H1 (cell line): ENCODE data around the gene BCL2L11. TPM values are rescaled to one million over a fixed set of nuclear protein-coding genes. Genes with fewer than 3 reads are reported as not detected.

Experiments
- CTCF ChIA-PET: fragments of 300-600 bp; sonication (Branson Sonifier 250); formaldehyde crosslinking; loops from one replicate; lab custom pipeline; 2021; ENCODE audit not compliant: partially characterized antibody; lab: Charles Lee
- POLR2A ChIA-PET: fragments of 300-600 bp; sonication (Branson Sonifier 250); formaldehyde crosslinking; loops from one replicate; lab custom pipeline; 2021; ENCODE audit warnings: inconsistent platforms; ENCODE audit not compliant: partially characterized antibody; lab: Charles Lee
- DNase-seq, 2 experiments: peaks; one replicate each; pipeline versions ENCODE4 v3.0.0 to v3.0.0-alpha.2; 2010 to 2022; ENCODE audit warnings: low spot score in 2 of 2, low read depth in 1 of 2, mixed read lengths in 1 of 2
- FAIRE-seq: peaks from 2 replicates; lab custom pipeline; 2011; peaks lifted over from hg19 to GRCh38; lab: Jason Lieb, UNC
- H2AFZ ChIP-seq: 2 replicates; pipeline ENCODE4 v1.8.1; 2012; ENCODE audit warnings: low read length, inconsistent platforms
- H2AK5ac ChIP-seq: 2 replicates; pipeline ENCODE4 v1.6.1; 2013; ENCODE audit warnings: low read depth, low read length
- H2BK120ac ChIP-seq: replicated peaks from 2 replicates; pipeline ENCODE3; 2013; ENCODE audit warnings: low read depth, low read length, inconsistent platforms
- H2BK12ac ChIP-seq: 2 replicates; pipeline ENCODE4 v1.6.1; 2013; ENCODE audit warnings: low read depth, low read length
- H2BK15ac ChIP-seq: 2 replicates; pipeline ENCODE4 v1.6.1; 2013; ENCODE audit warnings: low read length
- H2BK20ac ChIP-seq: 2 replicates; pipeline ENCODE4 v1.6.1; 2013; ENCODE audit warnings: low read length
- H2BK5ac ChIP-seq: 2 replicates; pipeline ENCODE4 v1.6.1; 2013; ENCODE audit warnings: low read depth, low read length
- H3K14ac ChIP-seq: 2 replicates; pipeline ENCODE4 v1.6.1; 2013; ENCODE audit warnings: inconsistent platforms; ENCODE audit not compliant: insufficient read length
- H3K18ac ChIP-seq: 2 replicates; pipeline ENCODE4 v1.6.1; 2013; ENCODE audit warnings: low read length; ENCODE audit errors: extremely low read depth
- H3K23ac ChIP-seq: 2 replicates; pipeline ENCODE4 v1.6.1; 2013; ENCODE audit warnings: inconsistent platforms; ENCODE audit not compliant: insufficient read length
- H3K23me2 ChIP-seq: 2 replicates; pipeline ENCODE4 v1.6.1; 2013; ENCODE audit warnings: low read depth, low read length
- H3K27ac ChIP-seq: 2 replicates; pipeline ENCODE4 v1.6.1; 2011; ENCODE audit warnings: low read depth, low read length, inconsistent platforms
- H3K27me3 ChIP-seq, 4 experiments: replicated peaks in 1 of 4; 1 replicate in 1 of 4; 2 replicates in 3 of 4; pipeline versions ENCODE4 v1.6.1 to v1.8.1; 2011 to 2013; ENCODE audit warnings: low read length in 3 of 4, mild to moderate bottlenecking in 3 of 4, inconsistent platforms in 2 of 4, mixed read lengths in 2 of 4, moderate library complexity in 1 of 4; ENCODE audit not compliant: control insufficient read depth in 3 of 4, insufficient read depth in 3 of 4; ENCODE audit errors: extremely low read depth in 1 of 4
- H3K36me3 ChIP-seq, 4 experiments: 2 replicates each; pipeline versions ENCODE4 v1.6.1 to v1.8.1; 2011 to 2013; ENCODE audit warnings: mild to moderate bottlenecking in 4 of 4, low read length in 3 of 4, moderate library complexity in 2 of 4, control low read depth in 1 of 4, inconsistent platforms in 1 of 4; ENCODE audit not compliant: insufficient read depth in 4 of 4, control insufficient read depth in 2 of 4
- H3K4ac ChIP-seq: replicated peaks from 2 replicates; pipeline ENCODE3; 2013; ENCODE audit warnings: low read length, low read depth, mixed read lengths, inconsistent platforms; ENCODE audit not compliant: insufficient read length
- H3K4me1 ChIP-seq, 4 experiments: replicated peaks in 1 of 4; 1 replicate in 1 of 4; 2 replicates in 3 of 4; pipeline versions ENCODE4 v1.6.1 to v1.8.1; 2011 to 2013; ENCODE audit warnings: low read length in 3 of 4, inconsistent platforms in 2 of 4, mixed read lengths in 1 of 4; ENCODE audit not compliant: insufficient read depth in 4 of 4, control insufficient read depth in 3 of 4
- H3K4me2 ChIP-seq, 2 experiments: 2 replicates each; pipeline versions ENCODE4 v1.6.1 to v1.8.1; 2011 to 2013; ENCODE audit warnings: low read depth in 2 of 2, low read length in 2 of 2, control low read depth in 1 of 2, inconsistent platforms in 1 of 2, mild to moderate bottlenecking in 1 of 2; ENCODE audit not compliant: insufficient read depth in 1 of 2
- H3K4me3 ChIP-seq, 4 experiments: fragments of 200-600, 300-600 bp in 1 of 4; sonication (generic), shearing (Covaris generic), sonication (Bioruptor Twin) in 1 of 4; 2 replicates each; pipeline versions ENCODE4 v1.5.1 to v1.8.1; 2011 to 2016; ENCODE audit warnings: low read length in 4 of 4, low read depth in 3 of 4, control low read depth in 2 of 4, inconsistent platforms in 2 of 4, mild to moderate bottlenecking in 2 of 4, mixed read lengths in 1 of 4, moderate library complexity in 1 of 4; ENCODE audit not compliant: insufficient read depth in 2 of 4; ENCODE audit errors: extremely low read depth in 1 of 4
- H3K56ac ChIP-seq: replicated peaks from 2 replicates; pipeline ENCODE3; 2013; ENCODE audit warnings: low read depth, mild to moderate bottlenecking, mixed read lengths, low read length, inconsistent platforms; ENCODE audit not compliant: insufficient read length
- H3K79me1 ChIP-seq: 2 replicates; pipeline ENCODE4 v1.6.1; 2013; ENCODE audit warnings: low read depth, low read length, control low read depth
- H3K79me2 ChIP-seq, 2 experiments: 2 replicates each; pipeline versions ENCODE4 v1.6.1 to v1.8.1; 2012 to 2013; ENCODE audit warnings: low read length in 2 of 2, mild to moderate bottlenecking in 2 of 2, inconsistent platforms in 1 of 2; ENCODE audit not compliant: insufficient read depth in 2 of 2, control insufficient read depth in 1 of 2
- H3K9ac ChIP-seq, 4 experiments: replicated peaks in 1 of 4; 1 replicate in 1 of 4; 2 replicates in 3 of 4; pipeline versions ENCODE4 v1.6.1 to v1.8.1; 2011 to 2013; ENCODE audit warnings: low read depth in 3 of 4, low read length in 3 of 4, control low read depth in 2 of 4, mild to moderate bottlenecking in 2 of 4, moderate library complexity in 2 of 4, inconsistent platforms in 1 of 4; ENCODE audit errors: extremely low read depth in 1 of 4
- H3K9me3 ChIP-seq, 2 experiments: 2 replicates each; pipeline versions ENCODE4 v1.6.1 to v1.8.1; 2012 to 2013; ENCODE audit warnings: mild to moderate bottlenecking in 2 of 2, moderate library complexity in 2 of 2, control low read depth in 1 of 2, inconsistent platforms in 1 of 2, low read depth in 1 of 2, low read length in 1 of 2, mixed read lengths in 1 of 2; ENCODE audit not compliant: insufficient read depth in 2 of 2
- H4K20me1 ChIP-seq, 2 experiments: replicated peaks in 1 of 2; 2 replicates each; pipeline versions ENCODE3 to v1.8.1; 2011 to 2013; ENCODE audit warnings: inconsistent platforms in 2 of 2, low read length in 2 of 2, mild to moderate bottlenecking in 1 of 2; ENCODE audit not compliant: insufficient read depth in 2 of 2, control insufficient read depth in 1 of 2
- H4K5ac ChIP-seq: 2 replicates; pipeline ENCODE4 v1.6.1; 2013; ENCODE audit warnings: low read length, low read depth, mixed read lengths, inconsistent platforms; ENCODE audit not compliant: insufficient read length
- H4K8ac ChIP-seq: 2 replicates; pipeline ENCODE4 v1.8.0; 2013; ENCODE audit warnings: mild to moderate bottlenecking, moderate library complexity, low read length, inconsistent platforms; ENCODE audit not compliant: insufficient read depth; ENCODE audit errors: extremely low read depth
- H4K91ac ChIP-seq: replicated peaks from 2 replicates; pipeline ENCODE3; 2013; ENCODE audit warnings: low read length, mixed read lengths, inconsistent platforms; ENCODE audit not compliant: insufficient read length
- ATF3 ChIP-seq: IDR thresholded peaks from 2 replicates; pipeline ENCODE4 v1.6.1; 2011; ENCODE audit warnings: low read depth, mild to moderate bottlenecking, low read length; ENCODE audit not compliant: insufficient read depth
- BACH1 ChIP-seq: IDR thresholded peaks from 2 replicates; pipeline ENCODE4 v1.6.1; 2012; ENCODE audit warnings: low read length, improper control_type of control experiment
- BRCA1 ChIP-seq: IDR thresholded peaks from 2 replicates; pipeline ENCODE4 v1.6.1; 2012; ENCODE audit warnings: low read depth, low read length, improper control_type of control experiment
- CREB1 ChIP-seq: IDR thresholded peaks from 2 replicates; pipeline ENCODE4 v1.6.1; 2012; ENCODE audit warnings: inconsistent platforms
- CTCF ChIP-seq, 3 experiments: IDR thresholded peaks; 1 replicate in 2 of 3; 2 replicates in 1 of 3; pipeline versions ENCODE4 v1.5.1 to v1.6.1; 2011; ENCODE audit warnings: low read length in 3 of 3, mild to moderate bottlenecking in 3 of 3, inconsistent platforms in 2 of 3, low read depth in 1 of 3, moderate library complexity in 1 of 3; ENCODE audit not compliant: insufficient read depth in 1 of 3; ENCODE audit errors: control extremely low read depth in 1 of 3
- RBBP5 ChIP-seq: IDR thresholded peaks from 2 replicates; pipeline ENCODE4 v1.7.1; 2012; ENCODE audit warnings: low read depth, mild to moderate bottlenecking, inconsistent platforms, low read length, moderate library complexity, borderline replicate concordance
- RFX5 ChIP-seq: IDR thresholded peaks from 2 replicates; pipeline ENCODE4 v1.6.1; 2011; ENCODE audit warnings: low read depth, low read length, improper control_type of control experiment, borderline replicate concordance
- SIRT6 ChIP-seq: IDR thresholded peaks from one replicate; pipeline ENCODE4 v1.7.1; 2012; ENCODE audit warnings: low read length, inconsistent platforms
- ZNF274 ChIP-seq: IDR thresholded peaks from 2 replicates; pipeline ENCODE4 v1.7.0; 2012; ENCODE audit warnings: low read length, borderline replicate concordance; ENCODE audit errors: extremely low read depth
- WGBS, 2 experiments: shearing (Covaris generic) in 1 of 2; methylation state at CpG; one replicate each; pipeline versions ENCODE4 v1.1.6 to v1.1.7; 2013 to 2015; ENCODE audit warnings: low lambda C conversion rate in 2 of 2, mixed read lengths in 2 of 2, inconsistent platforms in 1 of 2, low coverage in 1 of 2, missing lambda C conversion rate in 1 of 2; ENCODE audit not compliant: insufficient replicate concordance in 2 of 2, insufficient coverage in 1 of 2, insufficient read length in 1 of 2; ENCODE audit errors: extremely low coverage in 1 of 2, missing lambda C conversion rate in 1 of 2; 5-methylcytosine and 5-hydroxymethylcytosine counted together
- polyA plus RNA-seq, 7 experiments: library from polyadenylated mRNA; depleted of rRNA in 3 of 7; stranded (reverse) in 5 of 7; unstranded in 2 of 7; fragments of >200 nt in 5 of 7; fragments of 200-250 nt in 2 of 7; gene quantifications; 1 replicate in 5 of 7; 2 replicates in 1 of 7; 4 replicates in 1 of 7; pipeline versions ENCODE4 v1.2.1 to v1.2.3, GENCODE V29; 2011 to 2013; ENCODE audit warnings: missing spikeins in 2 of 7, mixed read lengths in 2 of 7
- total RNA-seq: library from RNA; stranded (reverse); fragmentation: NEBNext Ultra II Directional; extraction: Animal tissue kit (Norgen Biotek cat#: 25700); gene quantifications from 2 replicates; pipeline ENCODE4 v1.2.1, GENCODE V29; 2021

Gene BCL2L11
- total and polyA plus RNA-seq, 2 of the 8 experiments (the other 6 are each of a cell fraction or from before 2014, with no cell fraction given), result 7.5 to 22.9 TPM

GRCh38 chr2:111145103-111145760, 24.5 kb downstream of the BCL2L11 start:
- Histone ChIP-seq H4K8ac (no peak overlapping the region), H3K79me2 (peaks cover 0 to 32% of the 10 kb centered on the region in 2 experiments; a peak in 3 of 4 replicates), H2BK120ac (no peak overlapping the region), H4K5ac (no peak overlapping the region), H2AFZ (no peak overlapping the region), H2BK12ac (no peak overlapping the region), H3K79me1 (peaks cover 3% of the 10 kb centered on the region; the same call in 1 of the 2 replicates), H2BK20ac (no peak overlapping the region), H3K36me3 (peaks cover 0 to 21% (median 5%) of the 10 kb centered on the region in 4 experiments; a peak in 3 of 8 replicates), H3K23ac (no peak overlapping the region), H2AK5ac (no peak overlapping the region), H3K27me3 (no peaks in the 10 kb centered on the region; a peak in 1 of 7 replicates), H3K27ac (no peak overlapping the region), H3K9ac (no peak overlapping the region), H4K20me1 (peaks cover 6 to 16% of the 10 kb centered on the region in 2 experiments), H3K4ac (no peak overlapping the region), H3K23me2 (no peaks in the 10 kb centered on the region), H3K14ac (no peak overlapping the region), H3K18ac (no peak overlapping the region), H3K4me3 (no peak overlapping the region), H3K4me1 (0 out of 7 replicates have a peak, but pooled peaks cover 0 to 3% (median 0%) of the 10 kb centered on the region in 4 experiments), H3K9me3 (no peaks in the 10 kb centered on the region), H3K4me2 (no peak overlapping the region), H3K56ac (no peak overlapping the region), H4K91ac (no peak overlapping the region), H2BK5ac (no peak overlapping the region), H2BK15ac (no peak overlapping the region)
- ChIA-PET CTCF (interaction anchor here (1.0 to 2.3 kb wide), 4 partner anchors 9 to 13 kb away, joined by 3 to 8 read pairs (median 4); no protein-coding TSS in a partner anchor), POLR2A (interaction anchor here (1.4 to 1.8 kb wide), 2 partner anchors 12 to 24 kb away, joined by 3 to 5 read pairs; partner anchors contain the start of gene BCL2L11)
- WGBS, 2 experiments, result 93% methylated on average over 7 of the region's 7 CpGs; no CpG with 5 or more reads in 1 of the 2 experiments
- FAIRE-seq (no peak), DNase-seq (no peak)
- no peak for TF ChIP-seq RFX5
- no peak for TF ChIP-seq BRCA1
- no peak for TF ChIP-seq BACH1
- no peak for TF ChIP-seq ZNF274
- no peak for TF ChIP-seq SIRT6
- no peak for TF ChIP-seq ATF3
- no peak for TF ChIP-seq CTCF (IDR thresholded peaks at IDR 0.05; ENCODE audit: control extremely low read depth in 1 of 3, insufficient read depth in 1 of 3, low read depth in 1 of 3, low read length in 3 of 3)
- TF ChIP-seq RBBP5, result no peak
- TF ChIP-seq CREB1, result no peak
